DOHH2 (cell line): ENCODE results near the gene MSL2.
"Not testable (repeated sequence)": the region's sequence is repeated elsewhere in the genome, so short reads cannot be mapped to it uniquely, and the experiment has no call there.

Experiments used
- EZH2phosphoT487 ChIP-seq: fragments of 200-600 bp; sonication (generic); IDR thresholded peaks from 2 replicates; pipeline ENCODE4 v1.6.1; 2017; ENCODE audit warnings: borderline replicate concordance, mild to moderate bottlenecking, antibody characterized with exemption, low read length, moderate library complexity, mixed read lengths
- TF ChIP-seq, protein P1 (sequence below): fragments of 200-600 bp; sonication (generic); IDR thresholded peaks from one replicate; pipeline ENCODE4 v1.5.1; 2014; ENCODE audit warnings: antibody characterized with exemption, mild to moderate bottlenecking, low read depth, low read length; ENCODE audit not compliant: poor library complexity, severe bottlenecking

DNA sequence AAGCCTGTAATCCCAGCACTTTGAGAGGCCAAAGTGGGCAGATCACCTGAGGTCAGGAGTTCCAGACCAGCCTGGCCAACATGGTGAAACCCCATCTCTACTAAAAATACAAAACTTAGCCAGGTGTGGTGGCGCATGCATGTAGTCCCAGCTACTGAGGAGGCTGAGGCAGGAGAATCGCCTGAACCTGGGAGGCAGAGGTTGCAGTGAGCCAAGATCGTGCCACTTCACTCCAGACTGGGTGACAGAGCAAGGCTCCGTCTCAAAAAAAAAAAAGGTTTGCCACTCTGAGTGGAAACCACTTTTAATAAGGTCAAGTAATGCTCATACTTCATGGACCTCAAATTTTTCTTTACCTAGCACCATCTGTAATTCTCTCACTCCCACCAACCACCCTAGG is 51.7 kb downstream of the MSL2 start:
- TF ChIP-seq, protein P1, sequence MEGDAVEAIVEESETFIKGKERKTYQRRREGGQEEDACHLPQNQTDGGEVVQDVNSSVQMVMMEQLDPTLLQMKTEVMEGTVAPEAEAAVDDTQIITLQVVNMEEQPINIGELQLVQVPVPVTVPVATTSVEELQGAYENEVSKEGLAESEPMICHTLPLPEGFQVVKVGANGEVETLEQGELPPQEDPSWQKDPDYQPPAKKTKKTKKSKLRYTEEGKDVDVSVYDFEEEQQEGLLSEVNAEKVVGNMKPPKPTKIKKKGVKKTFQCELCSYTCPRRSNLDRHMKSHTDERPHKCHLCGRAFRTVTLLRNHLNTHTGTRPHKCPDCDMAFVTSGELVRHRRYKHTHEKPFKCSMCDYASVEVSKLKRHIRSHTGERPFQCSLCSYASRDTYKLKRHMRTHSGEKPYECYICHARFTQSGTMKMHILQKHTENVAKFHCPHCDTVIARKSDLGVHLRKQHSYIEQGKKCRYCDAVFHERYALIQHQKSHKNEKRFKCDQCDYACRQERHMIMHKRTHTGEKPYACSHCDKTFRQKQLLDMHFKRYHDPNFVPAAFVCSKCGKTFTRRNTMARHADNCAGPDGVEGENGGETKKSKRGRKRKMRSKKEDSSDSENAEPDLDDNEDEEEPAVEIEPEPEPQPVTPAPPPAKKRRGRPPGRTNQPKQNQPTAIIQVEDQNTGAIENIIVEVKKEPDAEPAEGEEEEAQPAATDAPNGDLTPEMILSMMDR, result not testable (repeated sequence)
- TF ChIP-seq EZH2phosphoT487, result not testable (repeated sequence)
